ENCODE results near the gene DPY19L3. TPM values are rescaled to one million over a fixed set of nuclear protein-coding genes. Genes with fewer than 3 reads are reported as not detected.

Gene DPY19L3
- total RNA-seq, 1 donor from 2014 or later: 83.1 TPM

DNA sequence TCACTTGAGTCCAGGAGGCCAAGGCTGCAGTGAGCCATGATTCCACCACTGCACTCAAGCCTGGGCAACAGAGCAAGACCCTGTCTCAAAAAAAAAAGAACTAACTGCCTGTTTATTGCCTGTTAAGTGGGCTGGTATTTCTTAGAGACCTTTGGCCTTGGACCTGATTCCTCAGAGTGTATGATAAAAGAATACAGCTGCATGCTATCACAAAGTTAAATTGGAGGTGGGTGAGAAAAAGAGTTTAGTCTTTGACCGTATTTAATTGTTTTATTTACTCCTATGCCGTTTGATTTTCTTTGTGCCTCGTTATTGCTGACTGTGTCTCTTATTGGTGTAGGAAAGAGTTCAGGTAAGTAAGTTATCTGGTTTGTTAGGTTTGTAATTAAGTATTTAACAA, 25.3 kb upstream of the DPY19L3 start:
- TF ChIP-seq, protein P1, sequence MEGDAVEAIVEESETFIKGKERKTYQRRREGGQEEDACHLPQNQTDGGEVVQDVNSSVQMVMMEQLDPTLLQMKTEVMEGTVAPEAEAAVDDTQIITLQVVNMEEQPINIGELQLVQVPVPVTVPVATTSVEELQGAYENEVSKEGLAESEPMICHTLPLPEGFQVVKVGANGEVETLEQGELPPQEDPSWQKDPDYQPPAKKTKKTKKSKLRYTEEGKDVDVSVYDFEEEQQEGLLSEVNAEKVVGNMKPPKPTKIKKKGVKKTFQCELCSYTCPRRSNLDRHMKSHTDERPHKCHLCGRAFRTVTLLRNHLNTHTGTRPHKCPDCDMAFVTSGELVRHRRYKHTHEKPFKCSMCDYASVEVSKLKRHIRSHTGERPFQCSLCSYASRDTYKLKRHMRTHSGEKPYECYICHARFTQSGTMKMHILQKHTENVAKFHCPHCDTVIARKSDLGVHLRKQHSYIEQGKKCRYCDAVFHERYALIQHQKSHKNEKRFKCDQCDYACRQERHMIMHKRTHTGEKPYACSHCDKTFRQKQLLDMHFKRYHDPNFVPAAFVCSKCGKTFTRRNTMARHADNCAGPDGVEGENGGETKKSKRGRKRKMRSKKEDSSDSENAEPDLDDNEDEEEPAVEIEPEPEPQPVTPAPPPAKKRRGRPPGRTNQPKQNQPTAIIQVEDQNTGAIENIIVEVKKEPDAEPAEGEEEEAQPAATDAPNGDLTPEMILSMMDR (IDR thresholded peaks at IDR 0.05): no peak
- TF ChIP-seq EZH2phosphoT487 (IDR thresholded peaks at IDR 0.05) (no peak), EZH2 (IDR thresholded peaks at IDR 0.05) (no peak)
- H3K36me3 ChIP-seq: peaks cover 7% of the 10 kb centered on the region
- H3K79me2 ChIP-seq (ENCODE audit: low read depth): no peaks in the 10 kb centered on the region
- no peak overlapping the region for H3K4me2 ChIP-seq
- no peaks in the 10 kb centered on the region for H3F3A ChIP-seq (ENCODE audit: low read depth)
- Mint-ChIP-seq H3K9me3 (no peaks in the 10 kb centered on the region), H3K4me3 (no peak overlapping the region), H3K27me3 (ENCODE audit: insufficient read depth, low read depth) (no peaks in the 10 kb centered on the region), H3K27ac (no peak overlapping the region), H3K36me3 (peaks cover 12% of the 10 kb centered on the region), H3K4me1 (no peaks in the 10 kb centered on the region)
- no peaks in the 10 kb centered on the region for H3K27me3 ChIP-seq
- H2AFZ ChIP-seq (replicated peaks): no peak overlapping the region
- no peak for DNase-seq (ENCODE audit: low spot score)
- no peak overlapping the region for H3K27ac ChIP-seq
- no peak overlapping the region for H3K4me3 ChIP-seq
- H3K9ac ChIP-seq: no peak overlapping the region
- H4K20me1 ChIP-seq (ENCODE audit: low read depth): no peaks in the 10 kb centered on the region
- H3K4me1 ChIP-seq: no peaks in the 10 kb centered on the region
- no peaks in the 10 kb centered on the region for H3K9me3 ChIP-seq (ENCODE audit: low read depth)

DNA sequence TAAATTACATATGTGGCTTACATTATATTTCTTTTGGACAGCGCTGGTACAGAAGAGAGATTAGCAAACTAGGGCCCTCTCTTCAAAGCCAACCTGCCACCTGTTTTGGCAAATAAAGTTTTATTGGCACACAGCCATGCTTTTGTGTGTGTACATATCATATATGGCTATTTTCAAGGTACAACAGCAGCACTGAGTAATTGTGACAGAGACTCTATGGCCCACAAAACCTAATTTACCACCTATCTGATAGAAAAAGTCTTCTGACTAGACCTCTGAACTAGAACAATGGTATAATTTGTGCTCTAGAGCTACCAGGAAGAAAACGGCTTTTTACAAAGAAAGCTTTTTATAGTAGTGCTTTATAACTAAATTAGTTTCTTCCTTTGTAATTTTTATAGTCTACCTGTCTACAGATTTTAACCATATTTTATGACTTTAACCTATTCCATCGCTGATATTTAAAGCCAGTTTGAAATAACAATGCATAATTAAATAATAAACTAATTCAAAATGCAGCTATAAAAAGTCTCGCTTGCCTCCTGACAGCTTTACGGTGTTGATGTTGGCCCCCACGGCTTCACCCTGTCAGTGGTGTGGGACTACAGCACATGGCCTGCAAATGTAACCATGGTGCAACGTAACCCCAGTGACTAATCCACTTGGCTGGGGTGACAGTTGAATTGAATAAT, 17.7 kb upstream of the DPY19L3 start:
- TF ChIP-seq, protein P1 (IDR thresholded peaks at IDR 0.05): no peak
- TF ChIP-seq EZH2 (IDR thresholded peaks at IDR 0.05) (no peak), EZH2phosphoT487 (IDR thresholded peaks at IDR 0.05) (no peak)
- H3K4me1 ChIP-seq: no peaks in the 10 kb centered on the region
- H4K20me1 ChIP-seq (ENCODE audit: low read depth): no peaks in the 10 kb centered on the region
- no peaks in the 10 kb centered on the region for H3K27me3 Mint-ChIP-seq (ENCODE audit: insufficient read depth, low read depth)
- no peaks in the 10 kb centered on the region for H3K9me3 ChIP-seq (ENCODE audit: low read depth)
- H3K9ac ChIP-seq: no peak overlapping the region
- H3F3A ChIP-seq (ENCODE audit: low read depth): no peaks in the 10 kb centered on the region
- H3K27ac Mint-ChIP-seq: peak overlapping the region; percentile 54
- H3K4me3 ChIP-seq: no peak overlapping the region
- H3K36me3 Mint-ChIP-seq: peaks cover 7% of the 10 kb centered on the region
- no peak overlapping the region for H3K4me2 ChIP-seq
- peaks cover 6% of the 10 kb centered on the region for H3K4me1 Mint-ChIP-seq
- DNase-seq (ENCODE audit: low spot score): no peak
- H3K27me3 ChIP-seq: no peaks in the 10 kb centered on the region
- no peak overlapping the region for H3K4me3 Mint-ChIP-seq
- no peak overlapping the region for H2AFZ ChIP-seq (replicated peaks)
- H3K9me3 Mint-ChIP-seq: no peaks in the 10 kb centered on the region
- H3K36me3 ChIP-seq: peaks cover 7% of the 10 kb centered on the region
- no peaks in the 10 kb centered on the region for H3K79me2 ChIP-seq (ENCODE audit: low read depth)
- H3K27ac ChIP-seq: no peak overlapping the region

DNA sequence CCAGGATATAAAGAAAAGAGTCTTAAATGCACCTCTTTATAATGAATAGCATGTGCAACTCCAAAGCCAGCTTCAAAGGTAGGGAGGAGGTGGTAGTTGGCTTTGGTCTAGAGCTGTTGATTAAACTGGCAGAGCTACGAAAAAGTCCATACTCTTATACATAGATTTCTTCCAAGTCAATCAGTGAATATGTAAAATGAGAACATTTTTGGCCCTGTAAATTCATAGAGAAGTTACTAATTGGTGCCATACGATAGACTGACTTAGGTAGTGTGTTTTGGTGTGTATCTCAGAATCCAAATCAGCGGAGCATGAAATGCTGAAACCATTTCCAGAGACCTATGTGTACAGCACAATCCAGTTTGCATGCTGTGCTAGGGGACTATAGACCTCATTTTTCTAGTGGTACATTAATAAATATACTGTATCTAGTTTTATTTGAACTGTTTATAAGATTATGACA, 17.1 kb upstream of the DPY19L3 start:
- H3K9me3 ChIP-seq (ENCODE audit: low read depth): no peaks in the 10 kb centered on the region
- H3K4me1 ChIP-seq: no peaks in the 10 kb centered on the region
- Mint-ChIP-seq H3K27ac (peak overlapping the region; percentile 54), H3K9me3 (no peaks in the 10 kb centered on the region), H3K36me3 (peaks cover 6% of the 10 kb centered on the region), H3K27me3 (ENCODE audit: insufficient read depth, low read depth) (no peaks in the 10 kb centered on the region), H3K4me1 (peaks cover 6% of the 10 kb centered on the region), H3K4me3 (no peak overlapping the region)
- no peak overlapping the region for H3K4me2 ChIP-seq
- no peaks in the 10 kb centered on the region for H3K27me3 ChIP-seq
- H3K9ac ChIP-seq: no peak overlapping the region
- no peaks in the 10 kb centered on the region for H4K20me1 ChIP-seq (ENCODE audit: low read depth)
- H3K79me2 ChIP-seq (ENCODE audit: low read depth): no peaks in the 10 kb centered on the region
- no peak for DNase-seq (ENCODE audit: low spot score)
- no peak overlapping the region for H3K4me3 ChIP-seq
- no peak overlapping the region for H3K27ac ChIP-seq
- H2AFZ ChIP-seq (replicated peaks): no peak overlapping the region
- TF ChIP-seq EZH2phosphoT487 (IDR thresholded peaks at IDR 0.05): no peak
- TF ChIP-seq, protein P1 (IDR thresholded peaks at IDR 0.05): no peak
- TF ChIP-seq EZH2 (IDR thresholded peaks at IDR 0.05): no peak
- peaks cover 7% of the 10 kb centered on the region for H3K36me3 ChIP-seq
- H3F3A ChIP-seq (ENCODE audit: low read depth): no peaks in the 10 kb centered on the region

Data from neural progenitor cell (in vitro differentiated cells).